HG03575 (cell line): ENCODE results near the gene ARX.

Experiments
- ATAC-seq: cut with Tn5 transposase; IDR thresholded peaks from one replicate; pipeline ENCODE4 v1.9.1; 2021; ENCODE audit not compliant: unreplicated experiment, insufficient number of reproducible peaks, low FRiP score; ENCODE audit errors: extremely low read depth

ARX gene

DNA sequence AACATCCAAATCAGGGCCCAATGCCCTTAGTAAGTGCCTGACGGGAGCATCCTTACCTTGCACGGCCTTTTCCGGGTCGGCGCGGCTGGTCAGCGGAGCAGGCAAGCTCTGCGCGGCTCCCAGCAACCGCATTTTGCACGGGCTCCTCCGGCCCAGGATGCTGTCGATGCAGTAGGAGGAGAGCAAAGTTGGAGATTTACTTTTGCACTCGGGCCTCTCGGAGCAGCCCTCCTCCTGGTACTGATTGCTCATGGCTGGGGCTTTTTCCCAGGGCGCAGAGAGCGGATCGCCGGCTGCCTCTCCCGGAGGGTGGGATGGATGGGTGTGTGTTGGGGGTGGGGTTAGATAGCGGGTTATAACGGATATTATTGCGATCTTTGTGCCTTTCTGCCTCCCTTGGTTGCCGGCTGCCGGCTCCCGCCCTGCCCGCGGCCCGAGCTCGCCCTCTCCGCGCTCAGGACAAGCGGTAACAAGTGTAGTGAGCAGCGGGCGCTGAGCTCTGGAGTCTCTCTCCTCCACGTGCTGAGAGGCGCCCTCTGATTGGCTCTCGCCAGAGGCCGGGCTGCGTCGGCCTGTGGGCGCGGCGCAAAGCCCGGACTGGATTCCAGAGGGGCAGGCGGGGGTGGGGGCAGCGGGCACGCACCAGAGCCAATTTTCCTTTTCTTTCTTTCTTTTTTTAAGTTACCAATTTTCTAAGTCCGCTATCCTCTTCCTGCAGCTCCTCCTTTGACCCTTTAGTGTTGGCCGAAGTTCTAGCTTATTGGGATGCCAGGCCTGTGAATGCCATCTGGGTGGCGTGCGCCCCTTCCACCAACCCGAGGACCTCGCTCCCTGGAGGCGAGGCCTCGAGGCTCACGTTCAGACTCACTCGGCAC, at the start of gene ARX:
Gene ARX (minus strand): TSS at position 480 of the 875 bp plus-strand sequence. CDS start 228 bp downstream, at position 252.
- no peak for ATAC-seq

- ATAC-seq: no peak
Measured at GRCh38 chrX:25059273-25059672, 43.5 kb upstream of the ARX start.

DNA sequence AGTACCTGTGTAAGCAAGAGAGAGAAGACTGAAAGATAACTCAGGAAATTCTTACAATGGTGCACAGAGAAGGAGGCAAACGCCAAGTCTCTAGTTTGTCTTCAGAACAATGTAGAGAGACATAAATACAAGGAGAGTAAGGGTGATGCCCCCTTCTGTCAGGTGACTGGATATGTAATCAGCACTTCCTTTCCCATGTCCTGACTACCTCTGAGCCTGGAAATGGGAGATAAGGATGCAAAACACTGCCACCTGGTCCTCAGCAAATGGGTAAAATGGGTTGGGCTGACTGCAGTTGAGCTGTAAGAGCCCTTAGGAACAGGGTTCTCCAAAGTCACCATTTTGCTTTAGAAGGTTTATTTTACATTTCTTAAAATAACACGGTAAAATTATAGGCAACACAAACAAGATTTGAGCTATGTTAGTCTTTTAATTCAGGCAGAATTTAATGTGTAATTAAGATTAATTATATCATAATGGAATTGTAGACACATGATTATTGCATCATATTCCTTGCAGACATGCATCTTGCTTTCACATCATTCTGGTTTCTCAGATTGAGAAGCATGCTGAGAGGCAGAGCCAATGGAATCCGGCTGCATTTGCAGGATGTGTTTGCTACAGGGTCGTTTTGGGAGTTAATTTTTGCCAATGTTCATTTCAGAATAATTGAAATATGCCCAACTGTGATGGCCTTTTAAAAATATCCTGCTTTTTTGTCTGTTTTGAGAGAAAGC, 37.2 kb upstream of the ARX start:
- ATAC-seq: no peak

- no peak for ATAC-seq
Measured at GRCh38 chrX:25049971-25050370, 34.2 kb upstream of the ARX start.

DNA sequence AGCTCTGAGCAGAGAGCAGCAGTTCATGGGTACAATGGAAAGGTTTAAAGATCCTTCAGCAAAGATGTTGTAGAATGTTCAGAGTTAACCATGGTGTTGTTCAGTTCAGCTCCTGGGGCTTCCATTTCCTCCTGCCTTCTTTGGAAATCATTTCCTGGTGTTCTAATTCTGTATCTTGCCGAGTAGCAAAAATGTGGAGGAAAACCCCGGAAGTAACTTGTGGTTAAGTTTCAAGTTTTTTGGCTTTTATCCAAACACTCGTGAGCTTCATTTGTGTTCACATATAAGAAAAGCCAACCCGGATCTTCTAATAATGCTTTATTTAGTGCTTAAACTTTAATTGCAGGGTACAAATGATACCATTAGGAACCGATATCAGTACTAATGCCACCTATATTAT, 33.6 kb upstream of the ARX start:
- no peak for ATAC-seq

DNA sequence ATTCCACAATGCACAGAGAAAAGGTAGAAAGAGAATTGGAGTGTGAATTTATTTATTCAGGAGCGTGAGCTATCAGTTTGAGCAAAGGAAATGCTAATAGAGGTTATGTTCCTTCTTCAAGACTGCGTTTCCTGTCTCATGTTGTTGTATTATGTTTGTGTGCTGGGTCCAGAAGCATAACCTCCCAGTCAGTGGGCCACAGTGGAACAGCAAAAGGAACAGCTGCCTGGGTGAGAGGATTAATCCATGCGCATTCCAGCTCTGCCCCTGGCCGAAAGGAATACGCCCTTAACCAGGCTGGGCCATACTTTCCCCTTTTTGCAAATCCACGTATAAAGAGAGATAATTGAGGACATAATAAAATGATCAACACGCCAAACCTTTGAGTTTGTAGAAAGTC, 32.4 kb upstream of the ARX start:
- ATAC-seq: no peak

DNA sequence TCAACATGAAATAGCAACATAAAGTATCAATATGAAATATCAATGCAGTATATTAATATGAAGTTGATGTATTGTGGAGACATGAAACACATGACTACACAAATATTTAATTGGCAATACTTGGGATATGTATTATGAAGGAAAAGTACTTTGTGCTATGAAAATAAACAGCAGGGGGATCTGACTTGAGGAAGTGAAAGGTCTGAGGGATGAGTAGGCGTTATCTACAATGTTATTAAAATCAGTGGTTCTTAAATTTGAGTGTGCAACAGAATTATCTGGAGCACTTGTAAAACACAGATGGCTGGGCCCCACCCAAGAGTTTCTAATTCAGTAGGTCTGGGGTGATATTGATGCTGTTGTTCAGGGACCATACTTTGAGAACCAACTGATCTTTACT, 27.4 kb upstream of the ARX start:
- no peak for ATAC-seq

- ATAC-seq: no peak
Measured at GRCh38 chrX:25039036-25039435, 23.3 kb upstream of the ARX start.

DNA sequence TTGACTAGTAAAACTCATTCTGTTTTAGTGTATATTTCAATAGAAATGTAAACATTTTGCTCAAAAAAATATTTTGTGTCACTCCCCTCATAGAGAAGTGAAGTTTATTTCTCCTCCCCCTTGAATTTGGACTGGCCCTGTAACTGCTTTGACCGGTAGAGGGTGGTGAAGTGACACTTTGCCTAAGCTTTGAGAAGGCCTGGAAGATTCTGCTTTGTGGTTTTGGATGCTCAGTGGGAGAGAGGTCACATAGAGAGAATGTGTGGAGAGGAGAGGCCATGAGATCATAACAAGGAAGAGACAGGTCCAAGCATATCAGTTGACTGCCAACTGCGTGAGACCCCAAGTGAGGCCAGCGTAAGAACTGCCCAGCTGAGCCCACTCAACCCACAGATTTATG, 19.1 kb upstream of the ARX start:
- ATAC-seq: no peak

DNA sequence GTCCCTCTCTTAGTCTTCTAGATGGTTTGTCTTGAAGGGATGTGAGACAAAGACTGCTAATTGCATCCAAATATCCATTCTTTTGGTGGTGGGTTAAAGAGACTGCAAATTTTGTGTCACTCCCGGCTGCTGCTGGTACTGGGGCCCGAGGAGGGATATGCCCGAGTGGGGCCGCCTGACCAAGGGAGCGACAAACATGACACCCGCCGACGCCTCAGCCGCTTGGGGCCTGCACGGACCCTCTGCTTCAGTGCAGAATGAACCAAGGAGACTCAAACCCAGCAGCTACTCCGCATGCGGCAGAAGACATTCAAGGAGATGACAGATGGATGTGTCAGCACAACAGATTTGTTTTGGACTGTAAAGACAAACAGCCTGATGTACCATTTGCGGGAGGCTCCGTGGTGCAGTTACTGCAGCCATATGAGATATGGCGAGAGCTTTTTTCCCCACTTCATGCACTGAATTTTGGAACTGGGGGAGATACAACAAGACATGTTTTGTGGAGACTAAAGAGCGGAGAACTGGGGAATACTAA, 13.6 kb upstream of the ARX start:
- no peak for ATAC-seq

GRCh38 chrX:25028726-25029125, 13.0 kb upstream of the ARX start:
- no peak for ATAC-seq

DNA sequence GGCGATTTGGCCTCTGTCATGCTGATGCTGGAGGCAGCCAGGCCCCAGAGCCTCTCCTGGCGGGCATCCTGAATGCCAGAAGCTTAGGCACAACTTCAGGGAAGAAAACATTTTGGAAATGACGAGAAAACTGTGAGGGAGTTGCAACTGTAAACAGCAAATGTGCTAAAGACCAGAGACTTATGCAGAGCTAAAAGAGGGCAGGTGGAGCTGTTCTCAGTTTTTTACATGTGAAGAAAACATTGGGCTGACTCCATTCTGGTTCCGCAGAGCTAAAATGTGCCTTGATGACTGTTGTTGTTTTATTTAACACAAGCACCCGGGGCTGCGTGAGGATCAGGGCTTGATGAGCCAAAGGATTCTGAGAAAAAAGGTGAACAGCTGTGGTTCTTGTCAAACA, 10.8 kb upstream of the ARX start:
- no peak for ATAC-seq

DNA sequence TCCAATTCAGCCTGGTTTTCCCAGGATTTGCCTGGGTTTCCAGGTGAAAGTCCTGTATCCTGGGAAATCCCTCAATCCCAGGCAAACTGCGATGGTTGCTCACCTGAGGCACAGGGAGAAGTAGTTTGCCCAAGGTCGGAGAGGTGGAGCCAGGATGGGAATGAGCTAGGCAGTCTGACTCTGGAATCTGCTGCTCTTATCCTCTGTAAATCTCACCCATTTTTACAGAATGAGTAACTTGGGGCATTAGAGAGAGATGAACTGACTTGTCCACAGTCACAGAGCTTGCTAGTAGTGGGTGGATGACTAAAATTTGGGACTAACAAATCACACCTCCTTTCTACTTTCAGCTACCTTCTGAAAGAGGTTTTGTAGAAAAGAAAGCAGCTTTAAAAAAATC, 9.8 kb upstream of the ARX start:
- no peak for ATAC-seq

- ATAC-seq: no peak
Measured at GRCh38 chrX:25023908-25024307, 8.1 kb upstream of the ARX start.

DNA sequence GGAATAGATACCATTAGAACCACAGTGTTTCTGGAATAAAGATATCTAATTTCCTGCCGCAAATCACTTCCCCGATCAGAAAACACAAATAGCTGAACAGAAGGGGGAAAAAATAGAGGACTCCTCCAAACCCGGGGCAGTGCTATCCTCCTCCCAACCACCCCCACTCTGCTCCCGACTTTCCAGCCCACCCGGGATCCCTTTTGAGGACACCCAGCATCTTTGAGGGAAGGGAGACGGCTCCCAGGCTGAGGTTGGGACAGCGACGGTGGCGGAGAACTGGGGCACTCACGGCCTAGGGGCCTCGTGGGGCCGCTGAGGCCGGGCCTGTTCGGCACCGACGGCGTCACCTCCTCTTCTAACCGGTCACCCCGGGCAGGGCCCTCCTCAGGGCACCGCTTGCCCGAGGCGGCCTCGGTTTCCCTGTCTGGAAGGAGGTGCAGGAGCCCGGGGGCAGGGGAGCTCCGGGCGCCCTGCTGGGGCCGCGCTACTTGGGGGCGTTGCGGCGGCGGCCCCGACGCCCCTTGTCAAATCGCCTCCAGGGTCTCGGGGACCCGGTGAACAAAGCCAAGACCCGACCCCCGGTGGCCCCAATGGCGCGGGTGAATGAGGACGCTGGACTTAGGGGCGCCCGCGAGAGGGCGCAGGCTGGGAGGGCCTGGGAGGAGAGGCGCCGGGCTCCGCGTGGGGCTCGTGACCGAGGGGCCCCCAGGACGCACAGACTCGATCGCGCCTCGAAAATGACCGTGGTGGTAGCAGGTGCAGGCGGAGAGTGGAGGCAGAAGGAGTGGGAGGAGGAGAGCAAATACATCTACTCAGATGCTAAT, 6.9 kb upstream of the ARX start:
- ATAC-seq: no peak

DNA sequence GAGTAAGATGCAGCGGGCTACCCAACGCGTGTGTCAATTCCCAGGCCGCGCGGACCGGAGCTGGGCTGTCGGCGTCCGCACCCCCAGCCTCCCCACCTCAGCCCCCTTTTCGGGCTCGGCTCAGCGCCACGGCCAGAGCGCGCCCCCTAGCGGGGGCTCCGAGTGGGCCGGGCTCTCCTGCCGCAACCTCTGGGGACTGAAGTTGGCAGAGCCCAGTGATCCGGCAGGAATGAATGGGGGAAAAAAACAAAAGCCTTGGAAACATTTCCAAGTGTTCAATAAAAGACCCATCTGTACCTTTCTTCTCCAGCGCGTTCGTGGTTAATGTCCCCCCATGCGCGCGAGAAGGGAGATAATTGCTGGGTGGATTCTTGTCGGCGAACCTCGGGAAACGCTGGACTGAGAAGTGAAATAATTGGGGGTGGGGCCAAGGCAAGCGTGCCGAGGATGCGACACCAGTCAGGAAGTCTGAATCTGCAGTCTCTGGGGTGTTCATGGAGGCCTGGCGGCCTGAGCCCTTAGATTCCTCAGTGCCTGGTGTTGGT, 5.2 kb upstream of the ARX start:
- no peak for ATAC-seq

GRCh38 chrX:25020391-25020904, 4.7 kb upstream of the ARX start:
- no peak for ATAC-seq

DNA sequence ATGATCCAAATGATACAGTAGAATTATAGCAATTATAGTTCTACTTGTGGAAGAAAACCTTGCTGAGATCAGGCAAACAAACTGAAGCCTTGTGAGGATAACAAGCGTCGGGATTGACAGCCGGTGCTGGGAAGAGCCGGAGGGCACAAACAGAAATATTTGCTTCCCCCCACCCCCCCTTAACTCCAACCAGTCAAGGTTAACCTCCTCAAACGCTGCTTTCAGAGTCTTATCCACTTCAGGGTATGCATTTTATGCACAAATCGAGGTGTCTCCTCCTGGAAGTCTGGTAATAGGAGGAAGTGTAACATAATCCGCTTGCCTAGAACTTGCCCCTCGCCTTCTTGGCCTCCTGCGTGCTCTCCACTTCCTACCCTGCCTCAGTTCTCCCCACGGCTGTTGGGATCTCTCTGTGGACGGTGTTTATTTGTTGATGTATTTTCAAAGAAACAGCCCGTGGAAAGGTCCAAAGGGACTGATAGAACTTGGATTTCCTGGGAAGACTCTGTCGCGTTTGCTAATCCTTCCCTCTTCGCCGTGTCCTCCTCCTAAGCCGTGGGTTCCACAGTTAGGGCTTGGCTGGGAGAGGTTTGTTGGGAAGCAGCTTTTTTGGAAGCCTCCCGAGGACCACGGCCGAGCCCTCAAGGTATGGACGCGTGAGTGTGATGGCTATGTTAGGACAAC, 4.1 kb upstream of the ARX start:
- ATAC-seq: no peak
